Right lobe of liver (tissue), 4 donors: Measurements from ENCODE around the gene ZBTB25.

Experiments
- POLR2A ChIP-seq: fragments of 450-650 bp; IDR thresholded peaks from one replicate; pipeline ENCODE4 v1.6.1; 2017; ENCODE audit warnings: antibody characterized with exemption, mild to moderate bottlenecking
- TF ChIP-seq, protein P1 (sequence below), 4 donors: fragments of 200-600 bp in 3 of 4; fragments of 450-650 bp in 1 of 4; IDR thresholded peaks; one replicate each; pipeline versions ENCODE4 v1.5.1 to v1.8.0; 2016 to 2022; ENCODE audit warnings: antibody characterized with exemption in 4 of 4, mild to moderate bottlenecking in 2 of 4
- donor health status: DM: no; HTN: no; CAD: no.
- donor health status: DM: no; HTN: no; CAD: no.
- donor health status: DM: no; HTN: yes; CAD: no.

DNA sequence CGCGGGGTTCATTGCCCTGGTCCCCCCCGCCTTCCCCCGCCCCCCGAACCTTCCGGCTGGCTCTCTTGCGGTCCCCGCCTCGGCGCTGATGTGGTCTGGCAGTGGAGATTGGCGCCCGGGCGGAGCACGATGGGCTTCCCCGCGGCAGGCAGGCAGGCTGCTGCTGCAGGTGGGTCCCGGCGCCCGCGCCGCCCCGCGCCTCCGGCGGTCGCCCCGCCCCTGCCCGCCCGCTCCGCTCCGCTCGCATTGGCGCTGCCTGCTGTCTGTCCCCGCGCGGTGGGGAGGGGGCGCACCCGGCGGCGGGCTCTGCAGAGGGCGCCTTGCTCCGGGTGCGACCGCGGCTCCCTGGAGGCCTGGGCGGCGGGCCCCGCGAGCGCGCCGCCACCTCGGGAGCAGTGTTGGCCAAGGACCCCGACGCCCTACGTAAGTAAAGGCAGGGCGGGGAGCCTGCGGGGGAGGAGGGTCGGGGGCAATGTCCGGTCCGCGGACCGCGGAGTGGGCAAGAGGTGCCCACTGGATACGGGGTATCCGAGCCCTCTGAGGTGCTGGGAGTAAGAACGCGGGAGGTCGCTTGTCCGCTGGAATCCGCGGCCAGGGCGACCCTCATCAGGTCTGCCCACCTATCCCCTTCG is 38.3 kb downstream of the ZBTB25 start, which contains the start of gene AKAP5:
- TF ChIP-seq, protein P1, sequence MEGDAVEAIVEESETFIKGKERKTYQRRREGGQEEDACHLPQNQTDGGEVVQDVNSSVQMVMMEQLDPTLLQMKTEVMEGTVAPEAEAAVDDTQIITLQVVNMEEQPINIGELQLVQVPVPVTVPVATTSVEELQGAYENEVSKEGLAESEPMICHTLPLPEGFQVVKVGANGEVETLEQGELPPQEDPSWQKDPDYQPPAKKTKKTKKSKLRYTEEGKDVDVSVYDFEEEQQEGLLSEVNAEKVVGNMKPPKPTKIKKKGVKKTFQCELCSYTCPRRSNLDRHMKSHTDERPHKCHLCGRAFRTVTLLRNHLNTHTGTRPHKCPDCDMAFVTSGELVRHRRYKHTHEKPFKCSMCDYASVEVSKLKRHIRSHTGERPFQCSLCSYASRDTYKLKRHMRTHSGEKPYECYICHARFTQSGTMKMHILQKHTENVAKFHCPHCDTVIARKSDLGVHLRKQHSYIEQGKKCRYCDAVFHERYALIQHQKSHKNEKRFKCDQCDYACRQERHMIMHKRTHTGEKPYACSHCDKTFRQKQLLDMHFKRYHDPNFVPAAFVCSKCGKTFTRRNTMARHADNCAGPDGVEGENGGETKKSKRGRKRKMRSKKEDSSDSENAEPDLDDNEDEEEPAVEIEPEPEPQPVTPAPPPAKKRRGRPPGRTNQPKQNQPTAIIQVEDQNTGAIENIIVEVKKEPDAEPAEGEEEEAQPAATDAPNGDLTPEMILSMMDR (IDR thresholded peaks at IDR 0.05), result no peak
- no peak for TF ChIP-seq POLR2A
